ENCODE data around the gene DYNC2H1. TPM values are rescaled to one million over a fixed set of nuclear protein-coding genes. Genes with fewer than 3 reads are reported as not detected.
A peak's percentile ranks its signal among the peaks of the same experiment; 100 is the strongest.

Gene DYNC2H1
- total and polyA plus RNA-seq, 2 donors (not counting 1 experiment from before 2014, with no cell fraction given), result 20.1 to 65.9 TPM

- no peaks in the 10 kb centered on the region for H3K36me3 ChIP-seq (ENCODE audit: control insufficient read depth, insufficient read depth, low read length)
- no peaks in the 10 kb centered on the region for H3K79me2 ChIP-seq (ENCODE audit: control insufficient read depth, insufficient read depth, low read length)
- H3K4me1 ChIP-seq (ENCODE audit: control insufficient read depth, extremely low read depth, insufficient read depth, low read length), result no peaks in the 10 kb centered on the region
- H3K9me3 ChIP-seq (ENCODE audit: control insufficient read depth, insufficient read depth, low read depth, low read length), result no peaks in the 10 kb centered on the region
- no peak overlapping the region for H3K4me2 ChIP-seq (ENCODE audit: extremely low read depth, insufficient read depth, low read length)
- H3K27me3 ChIP-seq (ENCODE audit: control insufficient read depth, insufficient read depth, low read length), result no peaks in the 10 kb centered on the region
- no peak overlapping the region for H3K27ac ChIP-seq (ENCODE audit: insufficient read depth, low read length)
- H2AFZ ChIP-seq (ENCODE audit: low read length), result no peak overlapping the region
- H3K4me3 ChIP-seq (replicated peaks in 1 of 4; ENCODE audit: control extremely low read depth in 1 of 4, insufficient read depth in 1 of 4, low read depth in 3 of 4, low read length in 4 of 4), result no peak overlapping the region
- no peak for DNase-seq (ENCODE audit: low read depth in 2 of 2)
- TF ChIP-seq CTCF (conservative IDR thresholded peaks at IDR 0.05 in 1 of 2, IDR thresholded peaks at IDR 0.05 in 1 of 2; ENCODE audit: low read depth in 1 of 2, low read length in 2 of 2) (no peak), EZH2 (IDR thresholded peaks at IDR 0.05; ENCODE audit: low read length, missing control alignments) (no peak)
- no peaks in the 10 kb centered on the region for H4K20me1 ChIP-seq (ENCODE audit: control insufficient read depth, extremely low read depth, insufficient read depth, low read length)
- H3K9ac ChIP-seq (ENCODE audit: insufficient read depth, low read length), result no peak overlapping the region
Measured at GRCh38 chr11:103284260-103284659, 175.0 kb downstream of the DYNC2H1 start.

DNA sequence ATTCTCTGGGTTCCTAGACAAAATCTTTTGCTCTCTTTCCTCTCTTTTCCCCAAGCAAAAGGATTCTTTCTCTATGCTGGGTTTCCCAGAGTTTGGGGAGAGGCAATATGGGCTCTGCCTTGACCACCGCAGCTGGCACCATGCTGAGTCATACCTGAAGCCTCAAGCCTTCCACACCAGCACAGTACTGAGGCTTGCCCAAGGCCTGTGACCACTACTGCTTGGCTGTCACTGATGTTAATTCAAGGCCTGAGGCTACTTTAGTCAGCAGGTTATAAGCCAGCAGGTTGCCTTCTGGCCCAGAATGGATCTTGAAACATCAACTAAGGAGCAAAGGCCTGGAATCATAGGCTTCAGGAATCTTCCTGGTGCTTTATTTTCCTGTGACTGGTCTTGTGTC, 185.3 kb downstream of the DYNC2H1 start:
- TF ChIP-seq EZH2 (IDR thresholded peaks at IDR 0.05; ENCODE audit: low read length, missing control alignments), result no peak
- TF ChIP-seq CTCF (conservative IDR thresholded peaks at IDR 0.05 in 1 of 2, IDR thresholded peaks at IDR 0.05 in 1 of 2; ENCODE audit: low read depth in 1 of 2, low read length in 2 of 2), result no peak
- Histone ChIP-seq H2AFZ (ENCODE audit: low read length) (no peak overlapping the region), H3K79me2 (ENCODE audit: control insufficient read depth, insufficient read depth, low read length) (no peaks in the 10 kb centered on the region), H3K27ac (ENCODE audit: insufficient read depth, low read length) (no peak overlapping the region), H3K4me3 (replicated peaks in 1 of 4; ENCODE audit: control extremely low read depth in 1 of 4, insufficient read depth in 1 of 4, low read depth in 3 of 4, low read length in 4 of 4) (no peak overlapping the region), H3K9me3 (ENCODE audit: control insufficient read depth, insufficient read depth, low read depth, low read length) (no peaks in the 10 kb centered on the region), H3K4me2 (ENCODE audit: extremely low read depth, insufficient read depth, low read length) (no peak overlapping the region), H3K36me3 (ENCODE audit: control insufficient read depth, insufficient read depth, low read length) (no peaks in the 10 kb centered on the region), H4K20me1 (ENCODE audit: control insufficient read depth, extremely low read depth, insufficient read depth, low read length) (no peaks in the 10 kb centered on the region), H3K27me3 (ENCODE audit: control insufficient read depth, insufficient read depth, low read length) (no peaks in the 10 kb centered on the region), H3K9ac (ENCODE audit: insufficient read depth, low read length) (no peak overlapping the region), H3K4me1 (ENCODE audit: control insufficient read depth, extremely low read depth, insufficient read depth, low read length) (no peaks in the 10 kb centered on the region)
- no peak for DNase-seq (ENCODE audit: low read depth in 2 of 2)

DNA sequence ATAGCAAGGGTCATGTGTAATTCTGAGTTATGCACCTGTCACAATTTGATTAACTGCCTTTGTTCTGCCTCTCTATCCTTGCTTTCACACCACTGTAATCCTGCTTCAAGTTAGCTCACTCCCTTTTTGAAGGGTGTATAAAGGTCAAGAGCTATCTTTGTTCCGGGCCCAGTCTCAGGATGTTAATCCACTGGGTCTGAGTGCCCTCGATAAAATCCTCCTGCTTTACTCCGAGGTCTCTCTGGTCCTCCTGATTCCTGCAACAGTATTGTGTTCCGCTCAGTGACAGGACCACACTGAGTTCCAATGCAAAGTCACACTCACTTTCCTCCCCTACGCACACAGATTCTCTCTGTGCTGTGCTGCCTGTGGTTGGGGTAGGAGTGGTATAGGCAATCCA, 186.5 kb downstream of the DYNC2H1 start:
- peak; percentile 17 to 23 for DNase-seq (ENCODE audit: low read depth in 2 of 2)
- Histone ChIP-seq H3K9me3 (ENCODE audit: control insufficient read depth, insufficient read depth, low read depth, low read length) (no peaks in the 10 kb centered on the region), H3K79me2 (ENCODE audit: control insufficient read depth, insufficient read depth, low read length) (no peaks in the 10 kb centered on the region), H3K27ac (ENCODE audit: insufficient read depth, low read length) (no peak overlapping the region), H2AFZ (ENCODE audit: low read length) (no peak overlapping the region), H3K4me2 (ENCODE audit: extremely low read depth, insufficient read depth, low read length) (no peak overlapping the region), H3K9ac (ENCODE audit: insufficient read depth, low read length) (no peak overlapping the region), H3K27me3 (ENCODE audit: control insufficient read depth, insufficient read depth, low read length) (no peaks in the 10 kb centered on the region), H4K20me1 (ENCODE audit: control insufficient read depth, extremely low read depth, insufficient read depth, low read length) (no peaks in the 10 kb centered on the region), H3K4me3 (replicated peaks in 1 of 4; ENCODE audit: control extremely low read depth in 1 of 4, insufficient read depth in 1 of 4, low read depth in 3 of 4, low read length in 4 of 4) (no peak overlapping the region), H3K4me1 (ENCODE audit: control insufficient read depth, extremely low read depth, insufficient read depth, low read length) (no peaks in the 10 kb centered on the region), H3K36me3 (ENCODE audit: control insufficient read depth, insufficient read depth, low read length) (no peaks in the 10 kb centered on the region)
- TF ChIP-seq EZH2 (IDR thresholded peaks at IDR 0.05; ENCODE audit: low read length, missing control alignments) (no peak), CTCF (conservative IDR thresholded peaks at IDR 0.05 in 1 of 2, IDR thresholded peaks at IDR 0.05 in 1 of 2; ENCODE audit: low read depth in 1 of 2, low read length in 2 of 2) (no peak)

All from fibroblast of lung (primary cell).